Measurements from ENCODE around the gene DPEP3.

Gene DPEP3

DNA sequence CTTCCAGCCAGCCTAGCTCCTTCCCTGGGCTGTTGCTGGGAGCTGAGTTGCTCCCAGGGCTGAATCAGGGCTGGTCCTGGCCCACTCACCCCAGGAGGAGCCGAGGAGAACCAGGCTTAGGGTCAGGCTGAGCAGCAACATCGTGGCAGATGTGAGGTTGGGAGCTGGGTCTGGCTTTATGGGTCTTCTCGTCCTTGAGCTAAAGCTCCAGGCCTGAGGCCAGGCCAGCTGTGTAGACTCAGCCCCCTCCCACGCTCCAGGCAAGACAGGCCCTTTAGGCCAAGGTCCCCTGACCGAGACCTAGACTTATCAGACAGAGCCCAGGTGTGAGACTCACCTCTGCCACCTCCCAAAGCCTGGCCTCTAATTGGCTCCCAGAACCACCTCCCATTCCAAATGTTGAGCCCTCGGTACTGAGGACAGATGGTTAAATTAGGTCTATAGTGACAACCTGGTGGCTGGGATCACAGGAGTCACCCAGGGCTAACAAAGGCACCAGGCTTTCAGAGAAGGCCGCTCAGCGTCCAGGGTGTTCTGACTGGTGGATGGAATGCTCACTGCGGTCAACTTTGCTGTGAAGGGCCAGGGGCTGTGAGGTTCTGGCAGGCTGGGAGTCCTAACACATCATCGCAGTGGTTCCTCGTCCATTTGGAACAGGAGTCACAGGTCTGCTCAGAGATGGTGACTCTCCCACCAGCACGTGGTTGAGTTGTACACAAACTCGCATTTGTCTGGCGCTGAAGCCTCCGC is 48.4 kb downstream of the DPEP3 start, which contains the start of gene CTRL:
CTRL (minus strand) TSS at position 151 of the 750 bp plus-strand sequence; CDS start at position 141, 10 bp downstream.
- no peak for DNase-seq (ENCODE audit: low read depth)

DNA sequence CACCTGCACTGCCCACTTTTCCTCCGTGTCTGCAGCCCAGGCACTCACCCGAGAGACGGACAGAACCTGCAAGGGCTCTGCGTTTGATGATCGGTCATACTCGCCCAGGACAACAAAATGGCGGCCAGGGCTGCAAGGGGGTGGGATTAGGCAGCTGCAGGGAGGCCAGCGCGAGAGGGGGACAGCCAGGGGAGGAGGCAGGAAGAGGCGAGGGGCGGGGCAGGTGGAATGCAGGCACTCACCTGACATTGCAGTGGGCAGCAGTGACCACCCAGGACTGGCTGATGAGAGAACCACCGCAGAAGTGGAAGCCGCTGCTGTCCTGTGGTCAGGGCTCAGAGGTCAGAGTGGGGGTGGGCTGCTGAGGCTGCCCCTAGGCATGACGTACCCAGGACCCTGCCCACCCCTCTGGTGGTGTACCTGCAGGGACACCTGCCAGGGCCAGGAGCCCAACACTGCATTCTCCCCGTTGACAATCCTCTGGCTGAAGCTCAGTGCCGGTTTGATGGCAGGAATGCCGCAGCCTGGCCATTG is 49.6 kb downstream of the DPEP3 start:
- no peak for DNase-seq (ENCODE audit: low read depth)

DNA sequence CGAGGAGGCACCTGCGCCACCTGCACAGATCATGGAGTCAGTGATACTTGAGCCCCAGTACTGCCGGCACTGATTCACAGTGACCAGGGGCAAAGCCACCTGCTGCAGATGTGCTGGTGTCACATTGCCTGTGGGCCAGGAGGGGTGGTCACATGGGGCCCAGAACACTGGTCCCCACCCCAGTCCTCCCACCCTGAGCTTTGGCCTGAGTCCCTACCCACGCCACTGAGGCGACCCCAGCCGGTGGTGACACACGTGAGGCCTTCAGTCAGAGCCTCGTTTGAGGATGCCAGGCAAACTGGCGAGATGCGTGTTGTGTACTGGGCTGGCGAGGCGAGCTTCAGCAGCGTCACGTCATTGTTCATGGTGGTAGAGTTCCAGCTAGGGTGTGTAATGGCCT is 50.1 kb downstream of the DPEP3 start:
- DNase-seq (ENCODE audit: low read depth): no peak

DNA sequence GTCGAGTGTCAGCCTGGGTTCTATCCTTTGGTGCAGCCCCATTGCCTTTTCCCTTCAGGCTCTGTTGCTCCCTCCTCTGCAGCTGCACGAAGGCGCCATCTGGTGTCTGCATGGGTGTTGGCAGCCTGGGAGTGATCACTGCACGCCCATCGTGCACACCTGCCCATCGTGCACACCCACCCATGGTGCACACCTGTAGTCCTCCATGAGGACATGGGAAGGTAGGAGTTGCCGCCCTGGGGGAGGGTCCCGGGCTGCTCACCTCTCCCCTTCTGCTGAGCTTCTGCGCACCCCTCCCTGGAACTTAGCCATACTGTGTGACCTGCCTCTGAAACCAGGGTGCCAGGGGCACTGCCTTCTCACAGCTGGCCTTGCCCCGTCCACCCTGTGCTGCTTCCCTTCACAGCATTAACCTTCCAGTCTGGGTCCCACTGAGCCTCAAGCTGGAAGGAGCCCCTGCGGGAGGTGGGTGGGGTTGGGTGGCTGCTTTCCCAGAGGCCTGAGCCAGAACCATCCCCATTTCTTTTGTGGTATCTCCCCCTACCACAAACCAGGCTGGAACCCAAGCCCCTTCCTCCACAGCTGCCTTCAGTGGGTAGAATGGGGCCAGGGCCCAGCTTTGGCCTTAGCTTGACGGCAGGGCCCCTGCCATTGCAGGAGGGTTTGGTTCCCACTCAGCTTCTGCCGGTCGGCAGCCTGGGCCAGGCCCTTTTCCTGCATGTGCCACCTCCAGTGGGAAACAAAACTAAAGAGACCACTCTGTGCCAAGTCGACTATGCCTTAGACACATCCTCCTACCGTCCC is 51.5 kb downstream of the DPEP3 start:
- peak; percentile 61 for DNase-seq (ENCODE audit: low read depth)

DNA sequence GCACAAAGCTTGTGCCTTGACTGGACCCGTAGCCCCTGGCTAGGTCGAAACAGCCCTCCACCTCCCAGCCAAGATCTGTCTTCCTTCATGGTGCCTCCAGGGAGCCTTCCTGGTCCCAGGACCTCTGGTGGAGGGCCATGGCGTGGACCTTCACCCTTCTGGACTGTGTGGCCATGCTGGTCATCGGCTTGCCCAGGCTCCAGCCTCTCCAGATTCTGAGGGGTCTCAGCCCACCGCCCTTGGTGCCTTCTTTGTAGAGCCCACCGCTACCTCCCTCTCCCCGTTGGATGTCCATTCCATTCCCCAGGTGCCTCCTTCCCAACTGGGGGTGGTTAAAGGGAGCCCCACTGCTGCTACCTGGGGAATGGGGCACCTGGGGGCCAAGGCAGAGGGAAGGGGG is 52.2 kb downstream of the DPEP3 start:
- DNase-seq (ENCODE audit: low read depth): no peak

DNA sequence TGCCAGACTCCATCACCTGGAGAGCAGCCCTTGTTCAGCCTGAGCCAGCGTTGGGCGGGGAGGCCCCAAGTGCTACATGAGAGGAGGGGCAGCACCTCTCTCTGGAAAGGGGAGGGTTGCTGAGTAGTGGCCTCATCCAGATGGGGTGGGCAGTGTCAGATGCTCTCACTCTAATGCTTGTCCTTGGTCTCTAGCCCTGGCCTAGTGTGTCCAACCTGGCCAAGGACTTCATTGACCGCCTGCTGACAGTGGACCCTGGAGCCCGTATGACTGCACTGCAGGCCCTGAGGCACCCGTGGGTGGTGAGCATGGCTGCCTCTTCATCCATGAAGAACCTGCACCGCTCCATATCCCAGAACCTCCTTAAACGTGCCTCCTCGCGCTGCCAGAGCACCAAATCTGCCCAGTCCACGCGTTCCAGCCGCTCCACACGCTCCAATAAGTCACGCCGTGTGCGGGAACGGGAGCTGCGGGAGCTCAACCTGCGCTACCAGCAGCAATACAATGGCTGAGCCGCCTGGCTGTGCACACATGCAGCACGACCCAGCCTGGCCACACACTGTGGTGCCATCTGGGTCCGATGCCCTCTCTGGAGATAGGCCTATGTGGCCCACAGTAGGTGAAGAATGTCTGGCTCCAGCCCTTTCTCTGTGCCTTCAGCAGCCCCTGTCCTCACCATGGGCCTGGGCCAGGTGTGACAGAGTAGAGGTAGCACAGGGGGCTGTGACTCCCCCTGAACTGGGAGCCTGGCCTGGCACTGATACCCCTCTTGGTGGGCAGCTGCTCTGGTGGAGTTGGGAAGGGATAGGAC is 53.0 kb downstream of the DPEP3 start:
- DNase-seq (ENCODE audit: low read depth): no peak

DNA sequence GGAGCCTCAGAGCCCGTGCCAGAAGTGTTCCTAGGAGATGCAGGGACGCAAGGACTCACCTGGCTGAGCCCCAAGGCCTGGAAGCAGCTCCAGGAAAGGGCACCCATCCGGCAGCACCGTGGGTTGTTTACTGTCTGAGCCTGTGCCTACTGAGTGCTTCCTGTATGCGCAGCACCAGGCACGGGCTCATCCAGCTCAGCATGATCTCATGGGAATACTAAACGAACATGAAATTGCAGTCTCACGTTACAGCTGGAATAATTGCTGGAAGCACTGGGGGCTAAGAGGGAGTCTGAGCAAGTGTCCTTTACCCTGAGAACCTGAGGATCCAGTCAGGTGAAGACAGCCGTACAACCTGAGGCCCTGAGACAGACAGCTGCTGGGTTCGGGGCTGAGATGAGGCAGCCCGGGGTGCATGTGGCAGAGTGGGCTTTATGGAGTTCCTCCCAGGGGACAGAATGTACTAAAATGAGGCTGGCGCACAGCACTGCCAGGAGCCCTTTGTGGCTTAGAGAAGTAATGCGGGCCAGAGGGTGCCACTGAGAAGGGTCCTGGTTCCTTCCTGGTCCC is 54.0 kb downstream of the DPEP3 start:
- no peak for DNase-seq (ENCODE audit: low read depth)

Measured in T follicular helper cell (primary cell).